Hepatocyte (in vitro differentiated cells): ENCODE data around the gene BHMT2. TPM values are rescaled to one million over a fixed set of nuclear protein-coding genes. Genes with fewer than 3 reads are reported as not detected.

Experiments used
- DNase-seq: peaks from one replicate; pipeline ENCODE4 v3.0.0-alpha.2; 2016; ENCODE audit warnings: low spot score
- H2AFZ ChIP-seq: fragments of 200-600 bp; sonication (generic); 2 replicates; pipeline ENCODE4 v1.6.0; 2016; ENCODE audit warnings: antibody characterized with exemption, mild to moderate bottlenecking
- H3K27ac ChIP-seq: fragments of 200-600 bp; sonication (generic); 2 replicates; pipeline ENCODE4 v1.5.1; 2016; ENCODE audit warnings: mild to moderate bottlenecking
- H3K27me3 ChIP-seq: fragments of 200-600 bp; sonication (generic); 2 replicates; pipeline ENCODE4 v1.6.1; 2016
- H3K36me3 ChIP-seq: fragments of 200-600 bp; sonication (generic); replicated peaks from 2 replicates; pipeline ENCODE4 v1.5.1; 2016; ENCODE audit warnings: low read depth; ENCODE audit not compliant: insufficient read depth
- H3K4me1 ChIP-seq: fragments of 200-600 bp; sonication (generic); 2 replicates; pipeline ENCODE4 v1.5.1; 2016; ENCODE audit warnings: mild to moderate bottlenecking, moderate library complexity; ENCODE audit not compliant: insufficient read depth
- H3K4me2 ChIP-seq: fragments of 200-600 bp; sonication (generic); 2 replicates; pipeline ENCODE4 v1.6.0; 2016
- H3K4me3 ChIP-seq: fragments of 200-600 bp; sonication (generic); 2 replicates; pipeline ENCODE4 v1.5.1; 2016; ENCODE audit warnings: mild to moderate bottlenecking
- H3K79me2 ChIP-seq: fragments of 200-600 bp; sonication (generic); 2 replicates; pipeline ENCODE4 v1.6.0; 2017; ENCODE audit warnings: mild to moderate bottlenecking
- H3K9me2 ChIP-seq: fragments of 200-600 bp; sonication (generic); replicated peaks from 2 replicates; pipeline ENCODE4 v1.6.0; 2017; ENCODE audit warnings: mild to moderate bottlenecking; ENCODE audit not compliant: insufficient read depth
- H3K9me3 ChIP-seq: fragments of 200-600 bp; sonication (generic); 2 replicates; pipeline ENCODE4 v1.5.1; 2016; ENCODE audit warnings: low read depth, mild to moderate bottlenecking
- H4K20me1 ChIP-seq: fragments of 200-600 bp; sonication (generic); 2 replicates; pipeline ENCODE4 v1.6.0; 2016; ENCODE audit warnings: mild to moderate bottlenecking; ENCODE audit not compliant: insufficient read depth, poor library complexity, severe bottlenecking
- CTCF ChIP-seq: fragments of 200-600 bp; sonication (generic); IDR thresholded peaks from 2 replicates; pipeline ENCODE4 v1.5.1; 2016; ENCODE audit warnings: antibody characterized with exemption, mild to moderate bottlenecking; ENCODE audit not compliant: poor library complexity
- EZH2 ChIP-seq: fragments of 200-600 bp; sonication (generic); IDR thresholded peaks from 2 replicates; pipeline ENCODE4 v1.6.1; 2016; ENCODE audit warnings: antibody characterized with exemption, mild to moderate bottlenecking, borderline replicate concordance
- EZH2phosphoT487 ChIP-seq: fragments of 200-600 bp; sonication (generic); IDR thresholded peaks from one replicate; pipeline ENCODE4 v1.6.1; 2018; ENCODE audit warnings: antibody characterized with exemption, mild to moderate bottlenecking, low read depth, moderate library complexity; ENCODE audit not compliant: unreplicated experiment, severe bottlenecking
- WGBS: methylation state at CpG from one replicate; pipeline ENCODE4 v1.1.6; 2016; ENCODE audit warnings: low lambda C conversion rate; ENCODE audit errors: missing lambda C conversion rate; 5-methylcytosine and 5-hydroxymethylcytosine counted together
- polyA plus RNA-seq: library from polyadenylated mRNA; unstranded; fragments of >200 nt; fragmentation: Nextera tagmentation; extraction: Ambion mirVana; gene quantifications from 2 replicates; pipeline ENCODE4 v1.2.1, GENCODE V29; 2016
- total RNA-seq: library from RNA; depleted of rRNA; stranded (reverse); fragments of >200 nt; gene quantifications from 2 replicates; pipeline ENCODE4 v1.2.3, GENCODE V29; 2014

The BHMT2 gene
- total and polyA plus RNA-seq, 2 experiments from 2014 or later = not detected

GRCh38 chr5:79047199-79047598, 22.4 kb upstream of the BHMT2 start:
- TF ChIP-seq EZH2 (no peak), CTCF (no peak), EZH2phosphoT487 (no peak)
- Histone ChIP-seq H3K4me1 (no peaks in the 10 kb centered on the region), H3K9me3 (no peaks in the 10 kb centered on the region), H4K20me1 (no peaks in the 10 kb centered on the region), H3K27ac (no peak overlapping the region), H3K9me2 (no peaks in the 10 kb centered on the region), H3K27me3 (no peaks in the 10 kb centered on the region), H3K4me2 (no peak overlapping the region), H3K79me2 (no peaks in the 10 kb centered on the region), H2AFZ (no peak overlapping the region), H3K36me3 (no peaks in the 10 kb centered on the region), H3K4me3 (no peak overlapping the region)
- WGBS = 96% methylated on average over 3 of the region's 3 CpGs
- DNase-seq = no peak

GRCh38 chr5:79048437-79048836, 21.1 kb upstream of the BHMT2 start:
- H4K20me1 ChIP-seq = no peaks in the 10 kb centered on the region
- no peaks in the 10 kb centered on the region for H3K79me2 ChIP-seq
- no peaks in the 10 kb centered on the region for H3K4me1 ChIP-seq
- TF ChIP-seq CTCF (no peak), EZH2 (no peak), EZH2phosphoT487 (no peak)
- no peak for DNase-seq
- no peaks in the 10 kb centered on the region for H3K36me3 ChIP-seq
- H2AFZ ChIP-seq = no peak overlapping the region
- H3K27me3 ChIP-seq = no peaks in the 10 kb centered on the region
- no peak overlapping the region for H3K4me2 ChIP-seq
- no peak overlapping the region for H3K4me3 ChIP-seq
- no peaks in the 10 kb centered on the region for H3K9me3 ChIP-seq
- no peaks in the 10 kb centered on the region for H3K9me2 ChIP-seq
- no peak overlapping the region for H3K27ac ChIP-seq

GRCh38 chr5:79050498-79050897, 19.1 kb upstream of the BHMT2 start:
- Histone ChIP-seq H4K20me1 (no peaks in the 10 kb centered on the region), H3K4me1 (no peaks in the 10 kb centered on the region), H3K4me2 (no peak overlapping the region), H3K4me3 (no peak overlapping the region), H2AFZ (no peak overlapping the region), H3K27ac (no peak overlapping the region), H3K9me2 (no peaks in the 10 kb centered on the region), H3K79me2 (no peaks in the 10 kb centered on the region), H3K36me3 (no peaks in the 10 kb centered on the region), H3K9me3 (no peaks in the 10 kb centered on the region), H3K27me3 (no peaks in the 10 kb centered on the region)
- no peak for DNase-seq
- TF ChIP-seq EZH2phosphoT487 (no peak), EZH2 (no peak), CTCF (no peak)
- 88% methylated on average over 3 of the region's 3 CpGs for WGBS

- no peak for DNase-seq
- Histone ChIP-seq H3K27ac (no peak overlapping the region), H4K20me1 (no peaks in the 10 kb centered on the region), H3K9me2 (no peaks in the 10 kb centered on the region), H3K4me1 (no peaks in the 10 kb centered on the region), H3K4me3 (no peak overlapping the region), H2AFZ (no peak overlapping the region), H3K9me3 (no peaks in the 10 kb centered on the region), H3K36me3 (no peaks in the 10 kb centered on the region), H3K27me3 (no peaks in the 10 kb centered on the region), H3K79me2 (no peaks in the 10 kb centered on the region), H3K4me2 (no peak overlapping the region)
- 98% methylated on average over 4 of the region's 4 CpGs for WGBS
- TF ChIP-seq EZH2phosphoT487 (no peak), EZH2 (no peak), CTCF (no peak)
Measured at GRCh38 chr5:79053321-79053720, 16.2 kb upstream of the BHMT2 start.
